ENCODE data around the gene IGFBP4. TPM values are rescaled to one million over a fixed set of nuclear protein-coding genes. Genes with fewer than 3 reads are reported as not detected.

Gene IGFBP4
- total RNA-seq, 2 donors from 2014 or later = 88.7 to 315 TPM

- peak; percentile 96 for ATAC-seq
- DNase-seq = peak; percentile 85 to 93 (median 88)
- Histone ChIP-seq H3K9me3 (no peaks in the 10 kb centered on the region), H3K27ac (peak overlapping the region in 3 of 4 donors; percentile 1 to 41 (median 38)), H3K27me3 (no peaks in the 10 kb centered on the region), H3K4me3 (no peak overlapping the region), H3K4me1 (peaks cover 12% of the 10 kb centered on the region), H3K36me3 (replicated peaks in 1 of 2; ENCODE audit: insufficient read depth in 1 of 2, low read depth in 2 of 2) (no peaks in the 10 kb centered on the region)
- intact Hi-C loops (cut with DNase I) = no loop called here
- 0 to 11% methylated on average over 1 to 17 of the region's 17 CpGs for WGBS, 2 donors
- TF ChIP-seq POLR2A (IDR thresholded peaks at IDR 0.05) = no peak
- TF ChIP-seq, protein P1, sequence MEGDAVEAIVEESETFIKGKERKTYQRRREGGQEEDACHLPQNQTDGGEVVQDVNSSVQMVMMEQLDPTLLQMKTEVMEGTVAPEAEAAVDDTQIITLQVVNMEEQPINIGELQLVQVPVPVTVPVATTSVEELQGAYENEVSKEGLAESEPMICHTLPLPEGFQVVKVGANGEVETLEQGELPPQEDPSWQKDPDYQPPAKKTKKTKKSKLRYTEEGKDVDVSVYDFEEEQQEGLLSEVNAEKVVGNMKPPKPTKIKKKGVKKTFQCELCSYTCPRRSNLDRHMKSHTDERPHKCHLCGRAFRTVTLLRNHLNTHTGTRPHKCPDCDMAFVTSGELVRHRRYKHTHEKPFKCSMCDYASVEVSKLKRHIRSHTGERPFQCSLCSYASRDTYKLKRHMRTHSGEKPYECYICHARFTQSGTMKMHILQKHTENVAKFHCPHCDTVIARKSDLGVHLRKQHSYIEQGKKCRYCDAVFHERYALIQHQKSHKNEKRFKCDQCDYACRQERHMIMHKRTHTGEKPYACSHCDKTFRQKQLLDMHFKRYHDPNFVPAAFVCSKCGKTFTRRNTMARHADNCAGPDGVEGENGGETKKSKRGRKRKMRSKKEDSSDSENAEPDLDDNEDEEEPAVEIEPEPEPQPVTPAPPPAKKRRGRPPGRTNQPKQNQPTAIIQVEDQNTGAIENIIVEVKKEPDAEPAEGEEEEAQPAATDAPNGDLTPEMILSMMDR (IDR thresholded peaks at IDR 0.05) = peak in 2 of 7 experiments; percentile 10 to 14
Measured at GRCh38 chr17:40499551-40500189, 56.4 kb downstream of the IGFBP4 start.

DNA sequence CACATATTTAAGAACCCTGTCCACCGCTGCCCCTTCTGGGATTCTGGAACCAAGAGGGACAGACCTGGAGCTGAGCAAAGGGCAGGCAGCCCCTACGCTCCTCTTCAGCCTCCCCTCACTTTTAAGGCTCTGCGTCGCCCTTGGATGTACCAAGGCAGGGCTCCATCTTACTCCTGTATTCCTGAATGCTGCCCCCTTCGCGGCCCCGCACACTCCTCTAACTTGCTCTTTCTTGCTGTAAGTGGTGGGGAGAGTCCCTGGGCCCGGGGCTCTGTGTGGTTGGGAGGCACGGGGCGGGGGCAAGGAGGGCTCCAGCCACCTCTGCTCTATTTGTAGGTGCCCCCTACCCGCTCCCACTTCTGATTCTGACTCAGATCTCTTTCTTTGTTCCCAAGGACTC, 56.9 kb downstream of the IGFBP4 start:
- Histone ChIP-seq H3K27ac (no peak overlapping the region), H3K4me1 (peaks cover 12% of the 10 kb centered on the region), H3K36me3 (replicated peaks in 1 of 2; ENCODE audit: insufficient read depth in 1 of 2, low read depth in 2 of 2) (no peaks in the 10 kb centered on the region), H3K4me3 (no peak overlapping the region), H3K9me3 (no peaks in the 10 kb centered on the region), H3K27me3 (no peaks in the 10 kb centered on the region)
- intact Hi-C loops (cut with DNase I) = no loop called here
- ATAC-seq (no peak), DNase-seq (no peak)
- WGBS, 2 donors = 79 to 84% methylated on average over 11 of the region's 11 CpGs
- TF ChIP-seq, protein P1 (IDR thresholded peaks at IDR 0.05) = no peak

DNA sequence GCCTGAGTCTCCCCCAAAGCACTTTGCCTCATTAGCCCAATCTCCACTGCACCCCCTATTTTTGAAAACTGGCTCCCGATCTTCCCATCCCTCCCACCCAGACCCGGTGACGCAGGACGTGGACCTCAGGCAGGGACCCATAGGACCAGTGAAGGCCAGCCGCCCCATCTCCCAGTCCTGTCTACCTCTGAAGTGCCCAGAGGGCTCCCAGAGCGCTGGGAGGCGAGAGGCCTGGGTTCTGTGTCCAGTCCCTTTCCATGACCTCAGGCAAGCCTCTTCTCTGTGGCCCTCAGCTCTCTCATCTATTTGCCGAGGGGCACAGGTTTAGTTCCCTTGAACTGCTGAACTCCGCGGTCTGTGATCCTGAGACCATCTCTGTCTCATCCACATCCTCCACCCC, 57.5 kb downstream of the IGFBP4 start:
- Histone ChIP-seq H3K4me3 (no peak overlapping the region), H3K4me1 (peaks cover 12% of the 10 kb centered on the region), H3K9me3 (no peaks in the 10 kb centered on the region), H3K27ac (no peak overlapping the region), H3K36me3 (replicated peaks in 1 of 2; ENCODE audit: insufficient read depth in 1 of 2, low read depth in 2 of 2) (no peaks in the 10 kb centered on the region), H3K27me3 (no peaks in the 10 kb centered on the region)
- TF ChIP-seq, protein P1 (IDR thresholded peaks at IDR 0.05) = no peak
- TF ChIP-seq POLR2A (IDR thresholded peaks at IDR 0.05) = no peak
- DNase-seq (no peak), ATAC-seq (no peak)
- intact Hi-C loops (cut with DNase I) = no loop called here
- 87 to 91% methylated on average over 9 to 10 of the region's 10 CpGs for WGBS, 2 donors

DNA sequence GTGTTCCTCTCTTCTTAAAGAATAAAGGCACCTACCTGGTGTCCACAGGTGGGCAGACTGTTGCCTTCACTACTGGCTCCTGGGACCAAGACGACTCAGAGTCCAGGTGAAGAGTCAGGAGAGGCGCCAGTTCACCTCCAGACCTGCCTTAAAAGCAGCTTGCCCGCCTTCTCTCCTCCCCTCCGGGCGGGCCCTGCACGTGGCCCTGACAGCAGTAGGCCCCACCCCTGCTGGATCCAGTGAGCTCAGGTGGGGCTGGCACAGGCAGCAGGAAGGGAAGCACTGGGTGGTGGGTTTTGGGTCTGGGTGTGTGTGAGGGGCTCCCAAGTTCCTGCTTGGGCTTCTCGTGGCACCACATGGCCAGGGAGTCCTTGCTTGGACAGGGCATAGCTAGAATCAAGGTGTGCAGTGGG, 58.3 kb downstream of the IGFBP4 start, which contains the start of gene TNS4:
TSS of gene TNS4 (minus strand) at position 125 of the 413 bp plus-strand sequence. CDS start 5,198 bp downstream, outside the sequence.
- H3K4me3 ChIP-seq = no peak within 1 kb of the TSS
- H3K4me1 ChIP-seq = peaks cover 12% of the 10 kb centered on the region
- intact Hi-C loops (cut with DNase I) = no loop called here
- H3K36me3 ChIP-seq (replicated peaks in 1 of 2; ENCODE audit: insufficient read depth in 1 of 2, low read depth in 2 of 2) = no peaks in the 10 kb centered on the region
- DNase-seq (no peak), ATAC-seq (no peak)
- TF ChIP-seq POLR2A (IDR thresholded peaks at IDR 0.05) = no peak
- TF ChIP-seq, protein P1 (IDR thresholded peaks at IDR 0.05) = no peak
- WGBS, 2 donors = 62 to 71% methylated on average over 3 to 7 of the region's 7 CpGs
- no peak within 1 kb of the TSS for H3K27ac ChIP-seq
- H3K9me3 ChIP-seq = no peaks in the 10 kb centered on the region
- no peaks in the 10 kb centered on the region for H3K27me3 ChIP-seq

- no peaks in the 10 kb centered on the region for H3K9me3 ChIP-seq
- TF ChIP-seq, protein P1 (IDR thresholded peaks at IDR 0.05) = no peak
- no peak for TF ChIP-seq POLR2A (IDR thresholded peaks at IDR 0.05)
- no peaks in the 10 kb centered on the region for H3K27me3 ChIP-seq
- no peak overlapping the region for H3K27ac ChIP-seq
- DNase-seq (no peak), ATAC-seq (no peak)
- H3K4me3 ChIP-seq = no peak overlapping the region
- WGBS, 2 donors = 80 to 88% methylated on average over 5 of the region's 5 CpGs
- intact Hi-C loops (cut with DNase I) = no loop called here
- H3K36me3 ChIP-seq (replicated peaks in 1 of 2; ENCODE audit: insufficient read depth in 1 of 2, low read depth in 2 of 2) = no peaks in the 10 kb centered on the region
- peaks cover 12% of the 10 kb centered on the region for H3K4me1 ChIP-seq
Measured at GRCh38 chr17:40502716-40503115, 59.5 kb downstream of the IGFBP4 start.

All from body of pancreas (tissue), 4 donors.